WTC11 (cell line): ENCODE data around the gene ZNF496. TPM values are rescaled to one million over a fixed set of nuclear protein-coding genes. Genes with fewer than 3 reads are reported as not detected.
"Not testable (repeated sequence)": the region's sequence is repeated elsewhere in the genome, so short reads cannot be mapped to it uniquely, and the experiment has no call there.

Source experiments
- ATAC-seq: fragments of 200-7000 bp; cut with Tn5 transposase; 2 replicates; pipeline ENCODE4 v1.10.0; 2021; ENCODE audit warnings: mild to moderate bottlenecking, moderate library complexity
- CTCF ChIA-PET: fragments of 300-600 bp; sonication (Branson Sonifier 250); formaldehyde crosslinking; loops from one replicate; lab custom pipeline; 2021; ENCODE audit warnings: antibody characterized with exemption; lab: Charles Lee
- POLR2A ChIA-PET: fragments of 350-600 bp; sonication (Branson Sonifier 250); formaldehyde crosslinking; loops from one replicate; lab custom pipeline; 2021; ENCODE audit warnings: antibody characterized with exemption; lab: Charles Lee
- DNase-seq: peaks from one replicate; pipeline ENCODE4 v3.0.0; 2021; ENCODE audit warnings: low spot score
- H3K27ac Mint-ChIP-seq: 2 replicates; pipeline ENCODE4 v1.8.0; 2021; ENCODE audit warnings: mixed read lengths
- H3K27me3 Mint-ChIP-seq: 2 replicates; pipeline ENCODE4 v1.8.0; 2021; ENCODE audit warnings: low read depth, mild to moderate bottlenecking, moderate library complexity, mixed read lengths
- H3K36me3 Mint-ChIP-seq: 2 replicates; pipeline ENCODE4 v1.8.0; 2021; ENCODE audit warnings: mixed read lengths
- H3K4me1 Mint-ChIP-seq: 2 replicates; pipeline ENCODE4 v1.8.0; 2022; ENCODE audit warnings: mixed read lengths
- H3K4me3 Mint-ChIP-seq: 2 replicates; pipeline ENCODE4 v1.8.0; 2021; ENCODE audit warnings: mild to moderate bottlenecking, moderate library complexity, mixed read lengths
- H3K9me3 Mint-ChIP-seq: 2 replicates; pipeline ENCODE4 v1.8.0; 2021; ENCODE audit warnings: mixed read lengths
- AR ChIP-seq: fragments of 250-450 bp; sonication (Bioruptor Pico); IDR thresholded peaks from 2 replicates; pipeline ENCODE4 v1.9.0; 2021; ENCODE audit warnings: mild to moderate bottlenecking
- ARID4B ChIP-seq: sonication (generic); formaldehyde crosslinking; IDR thresholded peaks from 2 replicates; pipeline ENCODE4 v1.8.0; 2023; ENCODE audit warnings: missing genetic modification reagents, mild to moderate bottlenecking, borderline replicate concordance
- CBFB ChIP-seq: sonication (generic); formaldehyde crosslinking; IDR thresholded peaks from 2 replicates; pipeline ENCODE4 v1.8.1; 2022; ENCODE audit warnings: mild to moderate bottlenecking, low read depth, missing genetic modification reagents
- ETV6 ChIP-seq: sonication (generic); formaldehyde crosslinking; IDR thresholded peaks from 2 replicates; pipeline ENCODE4 v1.8.1; 2022; ENCODE audit warnings: mild to moderate bottlenecking, missing genetic modification reagents
- FOXP1 ChIP-seq: sonication (generic); formaldehyde crosslinking; IDR thresholded peaks from 2 replicates; pipeline ENCODE4 v1.8.0; 2022; ENCODE audit warnings: missing genetic modification reagents, mild to moderate bottlenecking, moderate library complexity, borderline replicate concordance
- MXD4 ChIP-seq: fragments of 250-450 bp; sonication (Bioruptor Pico); IDR thresholded peaks from 2 replicates; pipeline ENCODE4 v1.8.0; 2021; ENCODE audit warnings: mild to moderate bottlenecking, moderate library complexity, borderline replicate concordance
- MYBL2 ChIP-seq: sonication (generic); formaldehyde crosslinking; IDR thresholded peaks from 2 replicates; pipeline ENCODE4 v1.8.1; 2023; ENCODE audit warnings: mild to moderate bottlenecking, moderate library complexity, missing genetic modification reagents
- OVOL2 ChIP-seq: fragments of 250-450 bp; sonication (Bioruptor Pico); IDR thresholded peaks from 2 replicates; pipeline ENCODE4 v1.9.0; 2021; ENCODE audit warnings: mild to moderate bottlenecking, borderline replicate concordance
- PRRX2 ChIP-seq: fragments of 250-450 bp; sonication (Bioruptor Pico); IDR thresholded peaks from 2 replicates; pipeline ENCODE4 v1.8.0; 2021; ENCODE audit warnings: mild to moderate bottlenecking
- STAT6 ChIP-seq: sonication (generic); formaldehyde crosslinking; conservative IDR thresholded peaks from 2 replicates; pipeline ENCODE4 v1.8.1; 2023; ENCODE audit warnings: mild to moderate bottlenecking, low read depth, missing genetic modification reagents, moderate library complexity
- TCF7 ChIP-seq: sonication (generic); formaldehyde crosslinking; IDR thresholded peaks from 2 replicates; pipeline ENCODE4 v1.8.0; 2022; ENCODE audit warnings: mild to moderate bottlenecking, low read depth, missing genetic modification reagents, moderate library complexity
- TEAD1 ChIP-seq: sonication (generic); formaldehyde crosslinking; IDR thresholded peaks from 2 replicates; pipeline ENCODE4 v1.8.0; 2022; ENCODE audit warnings: mild to moderate bottlenecking, missing genetic modification reagents
- TEAD4 ChIP-seq: sonication (generic); formaldehyde crosslinking; IDR thresholded peaks from 2 replicates; pipeline ENCODE4 v1.8.0; 2022; ENCODE audit warnings: mild to moderate bottlenecking, missing genetic modification reagents
- ZBTB21 ChIP-seq: sonication (generic); formaldehyde crosslinking; IDR thresholded peaks from 2 replicates; pipeline ENCODE4 v1.8.1; 2023; ENCODE audit warnings: mild to moderate bottlenecking, missing genetic modification reagents, borderline replicate concordance
- ZNF219 ChIP-seq: sonication (generic); formaldehyde crosslinking; IDR thresholded peaks from 2 replicates; pipeline ENCODE4 v1.8.0; 2023; ENCODE audit warnings: missing genetic modification reagents, mild to moderate bottlenecking, borderline replicate concordance
- ZNF263 ChIP-seq: sonication (generic); formaldehyde crosslinking; IDR thresholded peaks from 2 replicates; pipeline ENCODE4 v1.8.1; 2022; ENCODE audit warnings: low read depth, mild to moderate bottlenecking, moderate library complexity, missing genetic modification reagents
- ZNF512 ChIP-seq: sonication (generic); formaldehyde crosslinking; IDR thresholded peaks from 2 replicates; pipeline ENCODE4 v1.8.1; 2022; ENCODE audit warnings: missing genetic modification reagents, borderline replicate concordance
- ZSCAN18 ChIP-seq: fragments of 250-450 bp; sonication (Bioruptor Pico); IDR thresholded peaks from 2 replicates; pipeline ENCODE4 v2.1.2; 2022; ENCODE audit warnings: mild to moderate bottlenecking, moderate library complexity
- total RNA-seq: library from RNA; stranded (reverse); gene quantifications from 3 replicates; pipeline ENCODE4 v1.2.3, GENCODE V29; 2021

ZNF496 gene
- total RNA-seq, 1 experiment from 2014 or later: 88.3 TPM

GRCh38 chr1:247357781-247358211 is 26.1 kb upstream of the ZNF496 start (continued):
- TF ChIP-seq ZNF263 (CRISPR knock-in tag) (no peak), OVOL2 (CRISPR knock-in tag) (no peak), ARID4B (CRISPR knock-in tag) (no peak), CBFB (CRISPR knock-in tag) (no peak), TCF7 (CRISPR knock-in tag) (no peak), TEAD1 (CRISPR knock-in tag) (no peak)
- TF ChIP-seq, all 79 proteins: peak for 0

GRCh38 chr1:247357052-247357780 is 25.5 kb upstream of the ZNF496 start:
- Mint-ChIP-seq H3K27me3 (peaks cover 38% of the 10 kb centered on the region), H3K9me3 (peaks cover 5% of the 10 kb centered on the region), H3K27ac (no peak overlapping the region), H3K4me1 (peaks cover 37% of the 10 kb centered on the region), H3K36me3 (no peaks in the 10 kb centered on the region), H3K4me3 (no peak overlapping the region)
- ChIA-PET CTCF (interaction anchor here (1.6 to 2.1 kb wide), 4 partner anchors 10 to 33 kb away, joined by 3 to 8 read pairs (median 6); partner anchors contain the start of gene ZNF496), POLR2A (interaction anchor here (1.3 kb wide), 1 partner anchor 15 kb away, joined by 5 read pairs; no protein-coding TSS in a partner anchor)
- no peak for DNase-seq
- TF ChIP-seq STAT6 (CRISPR knock-in tag): no peak
- no peak for TF ChIP-seq FOXP1
- TF ChIP-seq ETV6 (CRISPR knock-in tag): no peak
- no peak for TF ChIP-seq CBFB (CRISPR knock-in tag)
- TF ChIP-seq MYBL2 (CRISPR knock-in tag): no peak
- TF ChIP-seq MXD4 (CRISPR knock-in tag): no peak
- no peak for TF ChIP-seq PRRX2 (CRISPR knock-in tag)
- TF ChIP-seq ZNF512 (CRISPR knock-in tag): no peak
- TF ChIP-seq ZSCAN18: no peak
- TF ChIP-seq ZNF219: no peak
- no peak for TF ChIP-seq AR (CRISPR knock-in tag)
- no peak for TF ChIP-seq TEAD4 (CRISPR knock-in tag)
- no peak for TF ChIP-seq ZBTB21 (CRISPR knock-in tag)
- TF ChIP-seq, all 79 proteins: peak for 0
- ATAC-seq: peak; percentile 46; the same call in 1 of the 2 replicates

- H3K9me3 Mint-ChIP-seq, H3K4me3 Mint-ChIP-seq, H3K36me3 Mint-ChIP-seq, DNase-seq, CTCF ChIA-PET, H3K27ac Mint-ChIP-seq, POLR2A ChIA-PET, ATAC-seq: not testable (repeated sequence)
- Mint-ChIP-seq H3K4me1 (peaks cover 23% of the 10 kb centered on the region), H3K27me3 (peaks cover 43% of the 10 kb centered on the region)
Observed at GRCh38 chr1:247355160-247355559, 23.5 kb upstream of the ZNF496 start.
